GM12875 (cell line): ENCODE results near the gene MAPK8.

ENCODE experiments used
- H3K4me3 ChIP-seq: one replicate; pipeline ENCODE4 v1.5.1; 2011; ENCODE audit warnings: low read depth, low read length, control low read depth
- TF ChIP-seq, protein P1 (sequence below): IDR thresholded peaks from 2 replicates; pipeline ENCODE4 v1.5.1; 2011; ENCODE audit warnings: low read depth, mild to moderate bottlenecking, control low read depth, inconsistent platforms, low read length, moderate library complexity, borderline replicate concordance; ENCODE audit not compliant: insufficient read depth

Gene MAPK8

DNA sequence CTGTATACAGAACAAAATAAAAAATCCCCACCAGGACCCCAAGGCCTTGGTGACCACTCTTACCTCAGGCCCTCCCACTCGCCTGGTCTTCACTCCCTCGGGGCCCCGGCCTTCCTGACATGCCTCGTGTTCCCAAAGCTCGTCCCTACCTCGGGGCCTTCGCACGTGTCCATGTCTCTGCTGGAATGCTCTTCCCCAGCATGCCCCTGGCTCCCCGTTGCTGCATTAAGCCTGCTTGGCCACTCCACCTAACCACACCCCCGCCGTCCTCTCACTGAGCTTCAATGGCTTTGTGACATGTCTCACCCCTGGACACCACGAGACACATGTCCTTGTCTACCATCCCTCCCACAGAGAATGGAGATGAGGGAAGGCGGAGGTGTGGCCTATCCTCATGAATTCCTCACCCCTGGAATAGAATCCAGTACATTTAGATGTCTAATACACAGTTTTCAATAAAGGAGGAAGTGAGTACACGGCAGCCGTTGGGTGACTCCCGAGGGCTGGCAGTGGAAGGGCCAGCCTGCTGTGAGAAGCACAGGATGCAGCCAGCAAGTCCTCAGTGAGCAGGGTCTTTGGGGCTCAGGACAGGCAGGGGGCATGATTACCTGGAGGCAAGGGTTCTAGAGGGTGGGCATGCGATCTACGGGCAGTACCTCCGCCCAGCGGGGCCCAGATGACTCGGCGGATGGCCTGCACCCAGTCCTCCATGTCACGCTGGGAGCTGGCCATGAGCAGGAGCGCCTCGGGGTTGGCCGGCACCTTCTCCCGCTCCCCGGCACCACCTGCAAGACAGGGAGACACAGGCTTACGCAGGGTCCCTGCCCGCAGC lies 172.7 kb downstream of the MAPK8 start:
- TF ChIP-seq, protein P1, sequence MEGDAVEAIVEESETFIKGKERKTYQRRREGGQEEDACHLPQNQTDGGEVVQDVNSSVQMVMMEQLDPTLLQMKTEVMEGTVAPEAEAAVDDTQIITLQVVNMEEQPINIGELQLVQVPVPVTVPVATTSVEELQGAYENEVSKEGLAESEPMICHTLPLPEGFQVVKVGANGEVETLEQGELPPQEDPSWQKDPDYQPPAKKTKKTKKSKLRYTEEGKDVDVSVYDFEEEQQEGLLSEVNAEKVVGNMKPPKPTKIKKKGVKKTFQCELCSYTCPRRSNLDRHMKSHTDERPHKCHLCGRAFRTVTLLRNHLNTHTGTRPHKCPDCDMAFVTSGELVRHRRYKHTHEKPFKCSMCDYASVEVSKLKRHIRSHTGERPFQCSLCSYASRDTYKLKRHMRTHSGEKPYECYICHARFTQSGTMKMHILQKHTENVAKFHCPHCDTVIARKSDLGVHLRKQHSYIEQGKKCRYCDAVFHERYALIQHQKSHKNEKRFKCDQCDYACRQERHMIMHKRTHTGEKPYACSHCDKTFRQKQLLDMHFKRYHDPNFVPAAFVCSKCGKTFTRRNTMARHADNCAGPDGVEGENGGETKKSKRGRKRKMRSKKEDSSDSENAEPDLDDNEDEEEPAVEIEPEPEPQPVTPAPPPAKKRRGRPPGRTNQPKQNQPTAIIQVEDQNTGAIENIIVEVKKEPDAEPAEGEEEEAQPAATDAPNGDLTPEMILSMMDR, result no peak
- H3K4me3 ChIP-seq, result no peak overlapping the region

DNA sequence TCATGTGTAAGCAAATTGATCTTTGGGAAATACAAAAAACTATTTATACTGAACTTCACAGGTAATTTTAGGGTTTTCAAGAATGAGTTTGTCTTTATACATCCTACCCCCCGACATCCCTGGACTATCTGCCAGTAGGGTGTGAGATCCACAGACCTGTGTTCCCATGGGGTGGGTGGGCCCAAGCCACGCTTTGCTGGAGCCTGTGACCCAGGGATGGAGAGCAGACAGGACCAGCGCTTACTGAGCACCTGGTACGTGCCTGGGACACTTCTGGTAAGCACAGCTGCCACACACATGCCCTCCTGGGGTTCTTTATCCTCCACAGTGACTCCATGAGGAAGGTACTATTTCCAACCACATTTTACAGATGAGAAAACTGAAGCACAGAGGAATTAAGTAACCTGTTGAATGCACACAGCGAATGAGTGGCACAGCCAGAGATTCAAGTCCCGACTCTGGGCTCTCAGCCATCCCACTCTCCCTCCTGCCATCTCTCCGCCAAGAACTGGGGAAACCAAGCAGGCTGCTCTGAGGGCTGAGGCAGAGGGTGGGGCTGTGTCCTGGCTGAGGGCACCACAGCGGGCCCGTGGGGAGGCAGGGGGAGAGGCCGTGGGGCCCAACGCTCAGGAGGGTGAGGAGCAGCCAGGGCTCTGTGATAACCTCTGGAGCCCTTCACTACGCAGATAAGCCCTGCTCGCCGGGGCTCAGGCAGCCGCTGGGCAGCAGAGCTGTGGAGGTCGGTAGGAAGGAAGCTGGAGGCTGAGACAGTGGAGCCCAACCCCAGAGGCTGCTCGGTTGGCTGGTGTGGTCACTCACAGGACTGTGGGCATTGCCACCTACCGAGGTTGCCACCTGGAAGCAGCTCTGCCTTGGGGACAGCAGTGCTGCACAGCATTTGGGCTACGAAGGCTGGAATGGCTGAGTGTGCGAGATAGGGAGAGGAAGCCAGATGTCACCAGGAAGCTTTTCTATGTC lies 174.2 kb downstream of the MAPK8 start:
- TF ChIP-seq, protein P1, result no peak
- no peak overlapping the region for H3K4me3 ChIP-seq

DNA sequence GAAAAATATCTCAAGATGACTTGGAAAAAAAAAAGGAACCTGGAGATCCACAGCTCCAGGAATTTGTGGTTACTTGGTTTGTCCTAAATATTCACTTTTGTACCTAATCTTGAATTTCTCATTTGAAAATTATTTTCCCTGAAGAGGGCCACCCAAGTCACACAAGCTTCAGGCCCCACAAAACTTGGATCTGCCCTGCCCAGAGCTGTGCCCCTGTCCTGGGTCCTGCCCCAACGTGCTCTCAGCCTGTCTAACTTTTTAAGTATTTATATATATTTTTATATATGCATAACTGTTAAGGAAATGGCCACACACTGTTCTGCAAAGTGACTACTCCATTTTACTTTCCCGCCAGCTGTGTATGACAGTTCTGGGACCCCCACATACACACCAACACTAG lies 174.9 kb downstream of the MAPK8 start:
- TF ChIP-seq, protein P1, result no peak

DNA sequence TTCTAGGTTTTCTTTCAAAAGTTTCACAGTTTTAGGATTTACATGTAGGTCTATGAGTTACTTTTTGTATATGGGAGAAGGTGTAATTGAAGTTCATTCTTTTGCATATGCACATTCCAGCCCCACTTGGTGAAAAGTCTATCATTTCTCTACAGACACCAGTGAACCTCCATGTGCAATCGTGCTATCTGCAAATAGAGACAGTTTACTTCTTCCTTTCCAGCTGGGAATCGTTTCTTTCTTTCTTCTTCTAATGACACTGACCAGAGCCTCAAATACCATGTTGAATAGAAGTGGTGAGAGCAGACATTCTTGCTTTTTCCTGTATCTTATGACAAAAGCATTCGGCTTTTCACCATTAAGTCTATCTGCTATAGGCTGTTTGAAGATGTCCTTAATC lies 175.7 kb downstream of the MAPK8 start:
- H3K4me3 ChIP-seq, result no peak overlapping the region
- TF ChIP-seq, protein P1, result no peak

More for the DNA sequence above, 174.9 kb downstream of the MAPK8 start:
- H3K4me3 ChIP-seq, result no peak overlapping the region

DNA sequence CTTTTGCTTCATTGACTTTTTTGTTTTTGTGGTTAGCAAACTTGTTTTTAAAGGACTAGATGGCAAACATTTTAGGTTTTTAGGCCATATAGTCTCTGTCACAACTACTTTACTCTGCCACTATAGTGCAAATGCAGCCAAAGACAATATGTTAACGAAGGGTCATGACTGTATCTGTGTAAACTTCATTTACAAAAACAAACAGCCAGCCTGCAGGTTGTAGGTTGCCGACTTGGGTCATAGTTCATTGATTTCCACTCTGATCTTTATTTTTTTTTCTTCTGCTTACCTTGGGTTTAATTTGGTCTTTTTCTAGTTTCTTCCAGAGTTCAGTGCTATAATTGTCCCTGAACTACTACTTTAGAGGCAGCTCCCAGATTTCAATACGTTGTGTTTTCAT lies 178.4 kb downstream of the MAPK8 start:
- no peak overlapping the region for H3K4me3 ChIP-seq
- TF ChIP-seq, protein P1, result no peak

DNA sequence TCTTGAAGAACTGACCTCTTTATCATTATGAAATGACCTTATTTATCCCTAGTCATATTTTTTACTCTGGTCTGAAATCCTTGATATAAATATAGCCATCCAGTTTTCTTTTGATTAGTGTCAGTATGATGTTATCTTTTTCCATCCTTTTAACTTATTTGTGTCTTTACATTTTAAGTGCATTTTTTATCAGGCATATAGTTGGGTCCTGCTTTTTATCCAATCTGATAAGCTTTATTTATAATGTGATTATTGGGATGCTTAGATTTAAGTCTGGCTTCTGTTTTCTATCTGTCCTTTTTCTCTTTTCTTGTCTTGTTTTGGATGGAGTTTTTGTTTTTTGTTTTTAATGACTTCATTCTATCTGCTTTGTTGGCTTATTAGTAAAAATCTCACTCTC lies 179.2 kb downstream of the MAPK8 start:
- TF ChIP-seq, protein P1, result no peak

More for the DNA sequence above, 179.2 kb downstream of the MAPK8 start:
- H3K4me3 ChIP-seq, result no peak overlapping the region
